GM12878 (cell line): ENCODE measurements around the gene ZDHHC22.

Source experiments
- CBX5 ChIP-seq: sonication (generic); IDR thresholded peaks from 2 replicates; pipeline ENCODE4 v1.6.1; 2016; ENCODE audit warnings: low read depth, moderate library complexity, mild to moderate bottlenecking, inconsistent platforms
- CHD1 ChIP-seq: IDR thresholded peaks from 2 replicates; pipeline ENCODE4 v1.6.1; 2012; ENCODE audit warnings: low read depth, low read length, improper control_type of control experiment
- CREM ChIP-seq: IDR thresholded peaks from 2 replicates; pipeline ENCODE4 v1.6.1; 2014; ENCODE audit warnings: antibody characterized with exemption, low read depth
- CTCF ChIP-seq, 3 experiments: IDR thresholded peaks in 2 of 3; conservative IDR thresholded peaks in 1 of 3; 2 replicates each; pipeline ENCODE4 v1.5.1; 2011; ENCODE audit warnings: low read depth in 3 of 3, low read length in 3 of 3, mild to moderate bottlenecking in 3 of 3, control low read depth in 2 of 3, moderate library complexity in 2 of 3, inconsistent platforms in 1 of 3, mixed read lengths in 1 of 3; ENCODE audit not compliant: control insufficient read depth in 2 of 3, insufficient read depth in 1 of 3; ENCODE audit errors: extremely low read depth in 1 of 3
- EGR1 ChIP-seq, 2 experiments: IDR thresholded peaks; 1 replicate in 1 of 2; 2 replicates in 1 of 2; pipeline ENCODE4 v1.6.1; 2011 to 2012; ENCODE audit warnings: low read depth in 2 of 2, low read length in 2 of 2, borderline replicate concordance in 1 of 2, mild to moderate bottlenecking in 1 of 2, moderate library complexity in 1 of 2
- HSF1 ChIP-seq: fragments of 150-350 bp; IDR thresholded peaks from 2 replicates; pipeline ENCODE4 v1.6.1; 2014; ENCODE audit warnings: mild to moderate bottlenecking, low read depth, low read length
- REST ChIP-seq: IDR thresholded peaks from 2 replicates; pipeline ENCODE4 v1.6.1; 2012; ENCODE audit warnings: mild to moderate bottlenecking, low read depth, low read length
- TCF3 ChIP-seq: IDR thresholded peaks from 2 replicates; pipeline ENCODE4 v1.6.1; 2012; ENCODE audit warnings: low read depth, mild to moderate bottlenecking, low read length, borderline replicate concordance; ENCODE audit not compliant: insufficient read depth

GRCh38 chr14:77085538-77085937 is 56.1 kb downstream of the ZDHHC22 start:
- TF ChIP-seq TCF3: no peak
- no peak for TF ChIP-seq CHD1
- TF ChIP-seq CREM: no peak
- no peak for TF ChIP-seq CBX5
- no peak for TF ChIP-seq EGR1 (IDR thresholded peaks at IDR 0.05; ENCODE audit: borderline replicate concordance in 1 of 2, low read depth in 2 of 2, low read length in 2 of 2)
- no peak for TF ChIP-seq REST
- TF ChIP-seq CTCF (IDR thresholded peaks at IDR 0.05 in 2 of 3, conservative IDR thresholded peaks at IDR 0.05 in 1 of 3; ENCODE audit: control insufficient read depth in 2 of 3, extremely low read depth in 1 of 3, insufficient read depth in 1 of 3, low read depth in 3 of 3, low read length in 3 of 3): no peak
- no peak for TF ChIP-seq HSF1
